K562 (cell line): ENCODE measurements around the gene TMEM108. TPM values are rescaled to one million over a fixed set of nuclear protein-coding genes. Genes with fewer than 3 reads are reported as not detected.

Source experiments
- ATAC-seq: fragments of 200-7000 bp; cut with Tn5 transposase; 3 replicates; pipeline ENCODE4 v1.9.1; 2020; ENCODE audit warnings: moderate library complexity
- BruUV-seq: library from RNA; stranded (reverse); fragments of 400-500 nt; replicated peaks from 2 replicates; lab custom pipeline; 2021; lab: Mats Ljungman, UMichigan
- CTCF ChIA-PET: fragments of 300-600 bp; formaldehyde crosslinking; extraction: SDS; loops from one replicate; lab custom pipeline; 2021; ENCODE audit warnings: low intra/inter-chr PET ratio; lab: Yijun Ruan, JAX
- POLR2A ChIA-PET: fragments of 300-600, 350-650 bp; sonication (Branson Sonifier 250); formaldehyde crosslinking; extraction: SDS; loops from one replicate; lab custom pipeline; 2021; ENCODE audit warnings: antibody characterized with exemption, inconsistent platforms; lab: Yijun Ruan, JAX
- DNase-seq, 4 experiments: peaks; one replicate each; pipeline versions ENCODE4 v3.0.0 to v3.0.0-alpha.2; 2011 to 2018; ENCODE audit warnings: low spot score in 3 of 4, mixed read lengths in 3 of 4; ENCODE audit errors: extremely low read depth in 1 of 4
- FAIRE-seq: peaks from 2 replicates; lab custom pipeline; 2011; peaks lifted over from hg19 to GRCh38; lab: Jason Lieb, UNC
- H2AFZ ChIP-seq: 2 replicates; pipeline ENCODE4 v1.6.0; 2011; ENCODE audit warnings: low read depth, low read length, control low read depth, inconsistent platforms
- H3K27ac ChIP-seq: fragments of 200-600 bp; 3 replicates; pipeline ENCODE4 v1.8.0; 2011; ENCODE audit warnings: low read depth, mild to moderate bottlenecking, control low read depth, inconsistent platforms, low read length, moderate library complexity, mixed read lengths; ENCODE audit errors: extremely low read depth
- H3K27me3 ChIP-seq, 2 experiments: fragments of 300-600 bp in 1 of 2; 2 replicates in 1 of 2; 3 replicates in 1 of 2; pipeline versions ENCODE4 v1.6.0 to v1.8.0; 2011; ENCODE audit warnings: inconsistent platforms in 2 of 2, low read length in 2 of 2, mild to moderate bottlenecking in 1 of 2, mixed read lengths in 1 of 2, moderate library complexity in 1 of 2; ENCODE audit not compliant: control insufficient read depth in 2 of 2, insufficient read depth in 2 of 2
- H3K36me3 ChIP-seq: fragments of 300-600 bp; 3 replicates; pipeline ENCODE4 v1.8.0; 2011; ENCODE audit warnings: mild to moderate bottlenecking, low read length, inconsistent platforms; ENCODE audit not compliant: control insufficient read depth, insufficient read depth
- H3K4me1 ChIP-seq, 2 experiments: fragments of 200-600 bp in 1 of 2; replicated peaks in 1 of 2; 2 replicates in 1 of 2; 3 replicates in 1 of 2; pipeline versions ENCODE4 v1.5.1 to v1.8.0; 2011; ENCODE audit warnings: inconsistent platforms in 2 of 2, low read length in 2 of 2, mild to moderate bottlenecking in 1 of 2, mixed read lengths in 1 of 2, moderate library complexity in 1 of 2; ENCODE audit not compliant: control insufficient read depth in 2 of 2, insufficient read depth in 2 of 2
- H3K4me2 ChIP-seq: 2 replicates; pipeline ENCODE4 v1.6.1; 2011; ENCODE audit warnings: low read length, control low read depth, inconsistent platforms, mixed read lengths; ENCODE audit not compliant: insufficient read depth
- H3K4me3 ChIP-seq: fragments of 200-600 bp; sonication (generic), shearing (Covaris generic); 2 replicates; pipeline ENCODE4 v1.5.1; 2016; ENCODE audit warnings: control low read depth, inconsistent platforms
- H3K79me2 ChIP-seq: fragments of 200-600 bp; 3 replicates; pipeline ENCODE4 v1.8.0; 2011; ENCODE audit warnings: low read length, inconsistent platforms; ENCODE audit not compliant: control insufficient read depth, insufficient read depth
- H3K9ac ChIP-seq, 2 experiments: 2 replicates each; pipeline versions ENCODE4 v1.6.0 to v1.6.1; 2011; ENCODE audit warnings: low read depth in 2 of 2, low read length in 2 of 2, control low read depth in 1 of 2, inconsistent platforms in 1 of 2, mild to moderate bottlenecking in 1 of 2, mixed read lengths in 1 of 2; ENCODE audit not compliant: insufficient read depth in 1 of 2
- H3K9me1 ChIP-seq: one replicate; pipeline ENCODE4 v1.6.0; 2011; ENCODE audit warnings: inconsistent platforms, mild to moderate bottlenecking, low read length, moderate library complexity; ENCODE audit not compliant: control insufficient read depth, insufficient read depth
- H3K9me3 ChIP-seq: replicated peaks from 2 replicates; pipeline ENCODE4 v1.5.1; 2011; ENCODE audit warnings: low read depth, low read length, inconsistent platforms; ENCODE audit not compliant: control insufficient read depth, insufficient read depth
- H4K20me1 ChIP-seq: replicated peaks from 2 replicates; pipeline ENCODE4 v1.6.1; 2011; ENCODE audit warnings: low read length, inconsistent platforms, mixed read lengths; ENCODE audit not compliant: control insufficient read depth, insufficient read depth
- E2F3 ChIP-seq: fragments of 250-450 bp; sonication (Bioruptor Pico); IDR thresholded peaks from 2 replicates; pipeline ENCODE4 v1.4.0; 2020; ENCODE audit warnings: mild to moderate bottlenecking
- FIP1L1 ChIP-seq: fragments of 200-400 bp; formaldehyde crosslinking; IDR thresholded peaks from 2 replicates; pipeline ENCODE4 v1.6.1; 2018; ENCODE audit warnings: mild to moderate bottlenecking, low read depth, low read length; ENCODE audit not compliant: poor library complexity, severe bottlenecking
- KDM2B ChIP-seq: fragments of 250-450 bp; sonication (Bioruptor Pico); IDR thresholded peaks from 2 replicates; pipeline ENCODE4 v1.8.0; 2021; ENCODE audit warnings: mild to moderate bottlenecking, moderate library complexity
- NBN ChIP-seq: fragments of 450-650 bp; IDR thresholded peaks from 2 replicates; pipeline ENCODE4 v1.6.1; 2016; ENCODE audit warnings: low read depth, mild to moderate bottlenecking
- OTX1 ChIP-seq: fragments of 450-650 bp; formaldehyde crosslinking; IDR thresholded peaks from 2 replicates; pipeline ENCODE4 v1.4.0; 2022; ENCODE audit warnings: mild to moderate bottlenecking
- PHTF2 ChIP-seq: fragments of 250-450 bp; sonication (Bioruptor Pico); IDR thresholded peaks from 2 replicates; pipeline ENCODE4 v1.5.0; 2021; ENCODE audit warnings: mild to moderate bottlenecking
- TGIF2 ChIP-seq: sonication (generic); formaldehyde crosslinking; IDR thresholded peaks from 2 replicates; pipeline ENCODE4 v1.8.1; 2022; ENCODE audit warnings: mild to moderate bottlenecking, missing genetic modification reagents, moderate library complexity
- ZNF282 ChIP-seq: sonication (generic); formaldehyde crosslinking; IDR thresholded peaks from 2 replicates; pipeline ENCODE4 v1.8.1; 2023; ENCODE audit warnings: missing genetic modification reagents
- ZNF408 ChIP-seq: fragments of 250-450 bp; sonication (Bioruptor Pico); IDR thresholded peaks from 2 replicates; pipeline ENCODE4 v1.4.0; 2020; ENCODE audit warnings: low read depth, mild to moderate bottlenecking, moderate library complexity
- ZNF436 ChIP-seq: fragments of 250-450, 450-650 bp; sonication (Bioruptor Pico); formaldehyde crosslinking; IDR thresholded peaks from 2 replicates; pipeline ENCODE4 v1.7.0; 2020; ENCODE audit warnings: mild to moderate bottlenecking
- WGBS: fragments of 100-300 bp; shearing (Covaris generic); methylation state at CpG from one replicate; pipeline ENCODE4 v1.1.6; 2016; ENCODE audit warnings: low coverage, mixed read lengths; ENCODE audit not compliant: insufficient coverage; ENCODE audit errors: missing lambda C conversion rate; 5-methylcytosine and 5-hydroxymethylcytosine counted together
- in situ Hi-C: fragments of 300-500 bp; cut with MboI; formaldehyde crosslinking; loops from 4 replicates; pipeline ENCODE4 v1.15.0; 2018; ENCODE audit warnings: inconsistent platforms, mixed read lengths
- intact Hi-C: fragments of 100-400 bp; cut with micrococcal nuclease; formaldehyde crosslinking; loops from 2 replicates; pipeline ENCODE4 v1.14.2; 2022
- polyA plus RNA-seq, 8 experiments: library from polyadenylated mRNA; depleted of rRNA in 4 of 8; stranded (reverse) in 5 of 8; unstranded in 3 of 8; fragments of >200 nt; fragmentation: Nextera tagmentation in 2 of 8; fragmentation: Illumina TruSeq in 1 of 8; extraction: Ambion mirVana in 2 of 8; extraction: Trizol in 1 of 8; gene quantifications; 2 replicates each; pipeline versions ENCODE4 v1.2.1 to v1.2.3, GENCODE V29; 2011 to 2014; ENCODE audit warnings: inconsistent platforms in 1 of 8, missing spikeins in 1 of 8
- total RNA-seq, 7 experiments: library from RNA; depleted of rRNA in 6 of 7; stranded (reverse); fragments of >200 nt in 6 of 7; fragmentation: Illumina TruSeq in 2 of 7; extraction: Trizol in 2 of 7; gene quantifications; 2 replicates each; pipeline versions ENCODE4 v1.2.1 to v1.2.3, GENCODE V29; 2011 to 2021; ENCODE audit warnings: low replicate concordance in 1 of 7
- TF ChIP-seq, protein P1 (sequence below): IDR thresholded peaks from 2 replicates; pipeline ENCODE4 v1.6.1; 2012; ENCODE audit warnings: low read depth, low read length, improper control_type of control experiment, borderline replicate concordance
- TF ChIP-seq, protein P2 (sequence below): fragments of 450-650 bp; formaldehyde crosslinking; IDR thresholded peaks from 2 replicates; pipeline ENCODE4 v1.4.0; 2020; ENCODE audit warnings: mild to moderate bottlenecking, moderate library complexity
- TF ChIP-seq, protein P3 (sequence below): fragments of 450-650 bp; IDR thresholded peaks from 2 replicates; pipeline ENCODE4 v1.6.1; 2017; ENCODE audit warnings: antibody characterized with exemption, mild to moderate bottlenecking

The TMEM108 gene
- total and polyA plus RNA-seq, 9 of the 15 experiments (the other 6 are each of a cell fraction or from before 2014, with no cell fraction given) = 0.65 to 11.1 (median 3.4) TPM

DNA sequence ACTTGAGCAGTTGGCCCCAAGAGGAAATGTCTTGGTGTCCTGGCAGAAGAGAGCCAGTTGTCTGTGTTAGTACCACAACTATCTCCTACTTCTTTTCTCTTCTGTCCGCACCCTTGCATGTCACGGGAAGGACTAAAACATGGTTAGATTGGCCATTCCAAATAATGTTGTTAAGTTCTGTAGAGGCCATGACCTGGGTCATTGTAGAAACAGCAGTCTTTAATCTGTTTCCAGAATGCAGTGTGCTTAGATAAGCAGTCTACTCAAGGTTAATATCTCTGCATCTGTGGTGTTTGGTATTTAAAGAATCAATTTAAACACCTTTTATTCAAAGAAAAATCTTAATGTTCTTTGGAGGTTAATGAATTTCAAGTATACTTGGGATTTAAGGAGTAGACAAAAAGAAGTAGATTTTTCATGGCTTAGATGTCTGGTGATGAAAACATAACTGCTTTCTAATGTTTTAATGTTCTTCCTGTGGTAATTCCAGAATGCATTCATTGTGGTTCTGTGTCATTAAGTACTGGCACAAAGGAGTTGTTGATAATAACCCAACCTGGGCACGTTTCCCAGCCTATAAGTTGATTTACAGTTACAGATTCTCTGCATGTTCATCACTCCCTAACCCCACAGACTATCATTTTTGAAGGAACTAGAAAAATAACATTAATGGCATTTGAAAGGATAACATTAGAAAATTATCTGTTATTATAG lies 58.9 kb downstream of the TMEM108 start:
- Histone ChIP-seq H3K9ac (no peak overlapping the region), H3K9me1 (no peaks in the 10 kb centered on the region), H3K4me3 (no peak overlapping the region), H4K20me1 (no peaks in the 10 kb centered on the region), H3K27ac (no peak overlapping the region), H3K4me2 (no peak overlapping the region), H3K27me3 (no peaks in the 10 kb centered on the region), H3K9me3 (no peaks in the 10 kb centered on the region), H2AFZ (no peak overlapping the region), H3K79me2 (no peaks in the 10 kb centered on the region), H3K36me3 (no peaks in the 10 kb centered on the region), H3K4me1 (no peaks in the 10 kb centered on the region; a peak in 1 of 5 replicates)
- FAIRE-seq (no peak), ATAC-seq (no peak), DNase-seq (no peak)
- ChIA-PET CTCF (no interaction called here), POLR2A (no interaction called here)
- intact Hi-C loops (no loop called here), in situ Hi-C loops (no loop called here)
- BruUV-seq = no TSS peak
- WGBS = 7% methylated on average over 2 of the region's 3 CpGs
- TF ChIP-seq NBN = no peak
- TF ChIP-seq, protein P1, sequence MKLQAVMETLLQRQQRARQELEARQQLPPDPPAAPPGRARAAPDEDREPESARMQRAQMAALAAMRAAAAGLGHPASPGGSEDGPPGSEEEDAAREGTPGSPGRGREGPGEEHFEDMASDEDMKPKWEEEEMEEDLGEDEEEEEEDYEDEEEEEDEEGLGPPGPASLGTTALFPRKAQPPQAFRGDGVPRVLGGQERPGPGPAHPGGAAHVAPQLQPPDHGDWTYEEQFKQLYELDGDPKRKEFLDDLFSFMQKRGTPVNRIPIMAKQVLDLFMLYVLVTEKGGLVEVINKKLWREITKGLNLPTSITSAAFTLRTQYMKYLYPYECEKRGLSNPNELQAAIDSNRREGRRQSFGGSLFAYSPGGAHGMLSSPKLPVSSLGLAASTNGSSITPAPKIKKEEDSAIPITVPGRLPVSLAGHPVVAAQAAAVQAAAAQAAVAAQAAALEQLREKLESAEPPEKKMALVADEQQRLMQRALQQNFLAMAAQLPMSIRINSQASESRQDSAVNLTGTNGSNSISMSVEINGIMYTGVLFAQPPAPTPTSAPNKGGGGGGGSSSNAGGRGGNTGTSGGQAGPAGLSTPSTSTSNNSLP = no peak
- no peak for TF ChIP-seq KDM2B (CRISPR knock-in tag)
- no peak for TF ChIP-seq ZNF436 (CRISPR knock-in tag)
- no peak for TF ChIP-seq TGIF2
- TF ChIP-seq, protein P2, sequence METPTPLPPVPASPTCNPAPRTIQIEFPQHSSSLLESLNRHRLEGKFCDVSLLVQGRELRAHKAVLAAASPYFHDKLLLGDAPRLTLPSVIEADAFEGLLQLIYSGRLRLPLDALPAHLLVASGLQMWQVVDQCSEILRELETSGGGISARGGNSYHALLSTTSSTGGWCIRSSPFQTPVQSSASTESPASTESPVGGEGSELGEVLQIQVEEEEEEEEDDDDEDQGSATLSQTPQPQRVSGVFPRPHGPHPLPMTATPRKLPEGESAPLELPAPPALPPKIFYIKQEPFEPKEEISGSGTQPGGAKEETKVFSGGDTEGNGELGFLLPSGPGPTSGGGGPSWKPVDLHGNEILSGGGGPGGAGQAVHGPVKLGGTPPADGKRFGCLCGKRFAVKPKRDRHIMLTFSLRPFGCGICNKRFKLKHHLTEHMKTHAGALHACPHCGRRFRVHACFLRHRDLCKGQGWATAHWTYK = no peak
- no peak for TF ChIP-seq E2F3 (CRISPR knock-in tag)
- TF ChIP-seq FIP1L1 = no peak
- TF ChIP-seq, protein P3, sequence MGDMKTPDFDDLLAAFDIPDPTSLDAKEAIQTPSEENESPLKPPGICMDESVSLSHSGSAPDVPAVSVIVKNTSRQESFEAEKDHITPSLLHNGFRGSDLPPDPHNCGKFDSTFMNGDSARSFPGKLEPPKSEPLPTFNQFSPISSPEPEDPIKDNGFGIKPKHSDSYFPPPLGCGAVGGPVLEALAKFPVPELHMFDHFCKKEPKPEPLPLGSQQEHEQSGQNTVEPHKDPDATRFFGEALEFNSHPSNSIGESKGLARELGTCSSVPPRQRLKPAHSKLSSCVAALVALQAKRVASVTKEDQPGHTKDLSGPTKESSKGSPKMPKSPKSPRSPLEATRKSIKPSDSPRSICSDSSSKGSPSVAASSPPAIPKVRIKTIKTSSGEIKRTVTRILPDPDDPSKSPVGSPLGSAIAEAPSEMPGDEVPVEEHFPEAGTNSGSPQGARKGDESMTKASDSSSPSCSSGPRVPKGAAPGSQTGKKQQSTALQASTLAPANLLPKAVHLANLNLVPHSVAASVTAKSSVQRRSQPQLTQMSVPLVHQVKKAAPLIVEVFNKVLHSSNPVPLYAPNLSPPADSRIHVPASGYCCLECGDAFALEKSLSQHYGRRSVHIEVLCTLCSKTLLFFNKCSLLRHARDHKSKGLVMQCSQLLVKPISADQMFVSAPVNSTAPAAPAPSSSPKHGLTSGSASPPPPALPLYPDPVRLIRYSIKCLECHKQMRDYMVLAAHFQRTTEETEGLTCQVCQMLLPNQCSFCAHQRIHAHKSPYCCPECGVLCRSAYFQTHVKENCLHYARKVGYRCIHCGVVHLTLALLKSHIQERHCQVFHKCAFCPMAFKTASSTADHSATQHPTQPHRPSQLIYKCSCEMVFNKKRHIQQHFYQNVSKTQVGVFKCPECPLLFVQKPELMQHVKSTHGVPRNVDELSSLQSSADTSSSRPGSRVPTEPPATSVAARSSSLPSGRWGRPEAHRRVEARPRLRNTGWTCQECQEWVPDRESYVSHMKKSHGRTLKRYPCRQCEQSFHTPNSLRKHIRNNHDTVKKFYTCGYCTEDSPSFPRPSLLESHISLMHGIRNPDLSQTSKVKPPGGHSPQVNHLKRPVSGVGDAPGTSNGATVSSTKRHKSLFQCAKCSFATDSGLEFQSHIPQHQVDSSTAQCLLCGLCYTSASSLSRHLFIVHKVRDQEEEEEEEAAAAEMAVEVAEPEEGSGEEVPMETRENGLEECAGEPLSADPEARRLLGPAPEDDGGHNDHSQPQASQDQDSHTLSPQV = no peak
- TF ChIP-seq ZNF408 (CRISPR knock-in tag) = no peak
- TF ChIP-seq OTX1 (CRISPR knock-in tag) = no peak
- no peak for TF ChIP-seq PHTF2 (CRISPR knock-in tag)
- no peak for TF ChIP-seq ZNF282 (CRISPR knock-in tag)
